SK-N-SH (cell line): ENCODE data around the gene ZNF470.

Source experiments
- CTCF ChIP-seq: fragments of 200-600 bp; sonication (generic); IDR thresholded peaks from 2 replicates; pipeline ENCODE4 v1.6.1; 2017; ENCODE audit warnings: antibody characterized with exemption, mild to moderate bottlenecking, moderate library complexity
- EP300 ChIP-seq, 2 experiments: IDR thresholded peaks; 2 replicates each; pipeline versions ENCODE4 v1.4.0 to v1.6.1; 2012; ENCODE audit warnings: borderline replicate concordance in 1 of 2, low read depth in 1 of 2, low read length in 1 of 2
- EZH2phosphoT487 ChIP-seq: fragments of 200-600 bp; sonication (generic); IDR thresholded peaks from 2 replicates; pipeline ENCODE4 v1.6.1; 2017; ENCODE audit warnings: low read depth, mixed run types, mild to moderate bottlenecking, antibody characterized with exemption, moderate library complexity, borderline replicate concordance
- JUND ChIP-seq: IDR thresholded peaks from 2 replicates; pipeline ENCODE4 v1.4.0; 2012
- MXI1 ChIP-seq: IDR thresholded peaks from 2 replicates; pipeline ENCODE4 v1.6.1; 2012; ENCODE audit warnings: mild to moderate bottlenecking, low read depth, low read length, improper control_type of control experiment
- POLR2AphosphoS5 ChIP-seq: IDR thresholded peaks from 2 replicates; pipeline ENCODE4 v1.6.1; 2012; ENCODE audit warnings: low read depth, low read length
- RAD21 ChIP-seq: IDR thresholded peaks from 2 replicates; pipeline ENCODE4 v1.6.1; 2012; ENCODE audit warnings: mild to moderate bottlenecking, low read length
- REST ChIP-seq: IDR thresholded peaks from 2 replicates; pipeline ENCODE4 v1.6.1; 2012; ENCODE audit warnings: mild to moderate bottlenecking, low read depth, low read length, moderate library complexity
- RXRA ChIP-seq: IDR thresholded peaks from 2 replicates; pipeline ENCODE4 v1.4.0; 2012; ENCODE audit warnings: low read depth, mild to moderate bottlenecking, borderline replicate concordance
- SMC3 ChIP-seq: IDR thresholded peaks from 2 replicates; pipeline ENCODE4 v1.6.1; 2012; ENCODE audit warnings: low read depth, low read length, improper control_type of control experiment
- USF2 ChIP-seq: fragments of 150-350 bp; IDR thresholded peaks from 2 replicates; pipeline ENCODE4 v1.6.1; 2017; ENCODE audit warnings: antibody characterized with exemption, low read length, low read depth, borderline replicate concordance

GRCh38 chr19:56608274-56608964 is 41.2 kb downstream of the ZNF470 start:
- no peak for TF ChIP-seq EZH2phosphoT487
- no peak for TF ChIP-seq JUND
- TF ChIP-seq POLR2AphosphoS5 = no peak
- TF ChIP-seq RAD21 = no peak
- no peak for TF ChIP-seq RXRA
- no peak for TF ChIP-seq EP300 (IDR thresholded peaks at IDR 0.05; ENCODE audit: borderline replicate concordance in 1 of 2, low read depth in 1 of 2, low read length in 1 of 2)
- no peak for TF ChIP-seq SMC3
- TF ChIP-seq CTCF = no peak
- no peak for TF ChIP-seq MXI1
- no peak for TF ChIP-seq USF2
- no peak for TF ChIP-seq REST
